Sciatic nerve (tissue), 2 donors: ENCODE data around the gene UBR4. TPM values are rescaled to one million over a fixed set of nuclear protein-coding genes. Genes with fewer than 3 reads are reported as not detected.
"Not testable (repeated sequence)": the region's sequence is repeated elsewhere in the genome, so short reads cannot be mapped to it uniquely, and the experiment has no call there.

Experiments
- ATAC-seq: fragments of 200-7000 bp; cut with Tn5 transposase; one replicate; pipeline ENCODE4 v1.9.1; 2020; ENCODE audit warnings: mild to moderate bottlenecking, moderate library complexity
- DNase-seq: peaks from one replicate; pipeline ENCODE4 v3.0.0-alpha.2; 2020; ENCODE audit warnings: low spot score
- intact Hi-C: fragments of 100-400 bp; cut with DNase I; formaldehyde crosslinking; loops from one replicate; pipeline ENCODE4 v1.14.2; 2022
- total RNA-seq: library from RNA; stranded (reverse); fragmentation: NEBNext Ultra II Directional; extraction: Animal tissue kit (Norgen Biotek cat#: 25700); gene quantifications from one replicate; pipeline ENCODE4 v1.2.1, GENCODE V29; 2021
- donor health status: DM: no; HTN: no; CAD: no.
- donor health status: DM: no; HTN: no; CAD: no.

UBR4 gene
- total RNA-seq, 1 donor from 2014 or later, result 161 TPM

GRCh38 chr1:19222573-19222972 lies 12.5 kb upstream of the UBR4 start:
- intact Hi-C loops, result no loop called here
- ATAC-seq (no peak), DNase-seq (no peak)

- intact Hi-C loops, result no loop called here
- no peak for DNase-seq
- ATAC-seq, result no peak
Observed at GRCh38 chr1:19220991-19221390, 10.9 kb upstream of the UBR4 start.

- intact Hi-C loops, result no loop called here
- ATAC-seq (no peak), DNase-seq (no peak)
Observed at GRCh38 chr1:19220080-19220846, 10.2 kb upstream of the UBR4 start.

GRCh38 chr1:19219451-19219850 lies 9.4 kb upstream of the UBR4 start:
- ATAC-seq (no peak), DNase-seq (no peak)
- intact Hi-C loops, result no loop called here

- intact Hi-C loops, ATAC-seq, DNase-seq: not testable (repeated sequence)
Observed at GRCh38 chr1:19216585-19216984, 6.5 kb upstream of the UBR4 start.

- no peak for ATAC-seq
- DNase-seq, result no peak
- intact Hi-C loops, result no loop called here
Observed at GRCh38 chr1:19213580-19213979, 3.5 kb upstream of the UBR4 start.

- intact Hi-C loops, result no loop called here
- no peak for ATAC-seq
- no peak for DNase-seq
Observed at GRCh38 chr1:19212167-19212566, 2.1 kb upstream of the UBR4 start.

GRCh38 chr1:19210772-19211549 lies 895 bp upstream of the UBR4 start:
- DNase-seq, result no peak
- no peak for ATAC-seq
- intact Hi-C loops, result no loop called here

- intact Hi-C loops, result no loop called here
Observed at GRCh38 chr1:19209439-19209989, 552 bp downstream of the UBR4 start.

GRCh38 chr1:19208710-19209438 lies 1.2 kb downstream of the UBR4 start:
- intact Hi-C loops, result no loop called here
- DNase-seq (no peak), ATAC-seq (no peak)

More at GRCh38 chr1:19209439-19209989, 552 bp downstream of the UBR4 start:
- DNase-seq, result peak; percentile 73
- peak; percentile 61 for ATAC-seq

GRCh38 chr1:19206947-19207346 lies 3.1 kb downstream of the UBR4 start:
- intact Hi-C loops, result no loop called here
- DNase-seq (no peak), ATAC-seq (no peak)

- DNase-seq, result no peak
- intact Hi-C loops, result no loop called here
- no peak for ATAC-seq
Observed at GRCh38 chr1:19205845-19206244, 4.2 kb downstream of the UBR4 start.

GRCh38 chr1:19205403-19205802 lies 4.7 kb downstream of the UBR4 start:
- ATAC-seq, result no peak
- intact Hi-C loops, result no loop called here
- DNase-seq, result no peak

GRCh38 chr1:19204446-19205266 lies 5.4 kb downstream of the UBR4 start:
- intact Hi-C loops, result no loop called here
- ATAC-seq (no peak), DNase-seq (no peak)

- intact Hi-C loops, result no loop called here
- no peak for DNase-seq
- no peak for ATAC-seq
Observed at GRCh38 chr1:19203440-19203839, 6.6 kb downstream of the UBR4 start.

- intact Hi-C loops, result no loop called here
- DNase-seq, result no peak
- ATAC-seq, result no peak
Observed at GRCh38 chr1:19202396-19202795, 7.7 kb downstream of the UBR4 start.

GRCh38 chr1:19199969-19200604 lies 10.0 kb downstream of the UBR4 start:
- DNase-seq, result no peak
- ATAC-seq, result peak; percentile 91
- intact Hi-C loops, result no loop called here

GRCh38 chr1:19199329-19199968 lies 10.6 kb downstream of the UBR4 start:
- no peak for DNase-seq
- ATAC-seq, result no peak
- intact Hi-C loops, result no loop called here
